ENCODE data around the gene MRPS18A. TPM values are rescaled to one million over a fixed set of nuclear protein-coding genes. Genes with fewer than 3 reads are reported as not detected.
A peak's percentile ranks its signal among the peaks of the same experiment; 100 is the strongest.

Gene MRPS18A
- total and polyA plus RNA-seq, 2 of the 13 experiments (the other 11 are each of a cell fraction or from before 2014, with no cell fraction given) = 87.8 to 89.1 TPM

GRCh38 chr6:43695967-43696291 is 8.3 kb upstream of the MRPS18A start:
- peak; percentile 28 for DNase-seq (ENCODE audit: low spot score)
- Histone ChIP-seq H3K4me3 (replicated peaks in 1 of 3; ENCODE audit: insufficient read depth in 1 of 3, low read depth in 2 of 3, low read length in 3 of 3) (0 out of 6 replicates have a peak overlapping the region, but pooled peaks of 1 of the 3 experiments have one; percentile 25), H3K36me3 (replicated peaks in 1 of 2; ENCODE audit: control insufficient read depth in 1 of 2, insufficient read depth in 2 of 2, low read length in 2 of 2) (no peaks in the 10 kb centered on the region), H3K9ac (ENCODE audit: insufficient read depth, low read depth, low read length) (no peak overlapping the region), H3K79me2 (ENCODE audit: insufficient read depth, low read length) (no peaks in the 10 kb centered on the region), H3K9me3 (ENCODE audit: low read length) (no peaks in the 10 kb centered on the region), H2AFZ (ENCODE audit: low read length) (peak overlapping the region; percentile 55), H4K20me1 (ENCODE audit: insufficient read depth, low read length) (no peaks in the 10 kb centered on the region), H3K27me3 (ENCODE audit: control insufficient read depth in 1 of 2, insufficient read depth in 2 of 2, low read length in 2 of 2) (peaks cover 3 to 15% of the 10 kb centered on the region in 2 experiments; a peak in 2 of 5 replicates), H3K4me2 (ENCODE audit: low read depth, low read length) (peak overlapping the region; percentile 64), H3K27ac (ENCODE audit: extremely low read length, insufficient read depth, low read length) (no peak overlapping the region), H3K4me1 (ENCODE audit: insufficient read depth, low read length) (peaks cover 46% of the 10 kb centered on the region)
- intact Hi-C loops (cut with micrococcal nuclease; ENCODE audit: unreplicated experiment) = no loop called here
- in situ Hi-C loops (cut with HindIII; ENCODE audit: extremely low pct_ligation_motif_present, low pct_unique_long_range_greater_than_20kb) = no loop called here
- no peak for FAIRE-seq
- POLR2A ChIA-PET = interaction anchor here (1.2 kb wide), 1 partner anchor 23 kb away, joined by 3 read pairs; no protein-coding TSS in a partner anchor
- 1% methylated on average over 4 of the region's 4 CpGs for WGBS (ENCODE audit: low lambda C conversion rate)
- CTCF ChIA-PET (ENCODE audit: low intra/inter-chr PET ratio, low total read pairs) = no interaction called here
- ATAC-seq = no peak
- BruUV-seq (replicated peaks) = no TSS peak
- TF ChIP-seq RBM22 (optimal IDR thresholded peaks at IDR 0.05; ENCODE audit: low read length) = no peak
- TF ChIP-seq IKZF1 (IDR thresholded peaks at IDR 0.05) = no peak
- no peak for TF ChIP-seq CENPT (CRISPR knock-in tag; IDR thresholded peaks at IDR 0.05; ENCODE audit: low read depth)
- no peak for TF ChIP-seq ZNF513 (CRISPR knock-in tag; conservative IDR thresholded peaks at IDR 0.05)
- TF ChIP-seq ZKSCAN5 (CRISPR knock-in tag; IDR thresholded peaks at IDR 0.05) = no peak
- no peak for TF ChIP-seq NKX3-1 (CRISPR knock-in tag; IDR thresholded peaks at IDR 0.05)
- TF ChIP-seq ZNF280B (CRISPR knock-in tag; IDR thresholded peaks at IDR 0.05; ENCODE audit: borderline replicate concordance) = no peak
- no peak for TF ChIP-seq ATF7-NPFF (CRISPR knock-in tag; IDR thresholded peaks at IDR 0.05; ENCODE audit: low read depth)
- TF ChIP-seq REL (CRISPR knock-in tag; conservative IDR thresholded peaks at IDR 0.05) = no peak
- TF ChIP-seq CREB3 (CRISPR knock-in tag; IDR thresholded peaks at IDR 0.05) = no peak
- no peak for TF ChIP-seq ZFP1 (CRISPR knock-in tag; IDR thresholded peaks at IDR 0.05)
- no peak for TF ChIP-seq ZNF605 (CRISPR knock-in tag; IDR thresholded peaks at IDR 0.05)
- peak; percentile 43; the same call in 1 of the 2 replicates for TF ChIP-seq CREB1 (IDR thresholded peaks at IDR 0.05)
- TF ChIP-seq CREB1 (CRISPR knock-in tag; IDR thresholded peaks at IDR 0.05) = 0 out of 2 replicates have a peak, but pooled peaks have one; percentile 45
- TF ChIP-seq ZNF800 (CRISPR knock-in tag; IDR thresholded peaks at IDR 0.05) = no peak

Measured in HepG2 (cell line).